Right lobe of liver (tissue), 6 donors: ENCODE measurements around the gene DLEC1. TPM values are rescaled to one million over a fixed set of nuclear protein-coding genes. Genes with fewer than 3 reads are reported as not detected.

Experiments used
- ATAC-seq, 4 donors: fragments of 200-7000 bp; cut with Tn5 transposase; one replicate each; pipeline ENCODE4 v1.9.1; 2020; ENCODE audit warnings: mild to moderate bottlenecking in 4 of 4, moderate library complexity in 4 of 4
- DNase-seq, 3 donors: peaks; one replicate each; pipeline ENCODE4 v3.0.0-alpha.2; 2020
- H3K27ac ChIP-seq, 3 donors: fragments of 200-600 bp; one replicate each; pipeline ENCODE4 v1.8.0; 2022
- H3K27me3 ChIP-seq, 2 donors: fragments of 200-600 bp; one replicate each; pipeline ENCODE4 v1.8.0; 2022
- H3K36me3 ChIP-seq, 4 donors: fragments of 200-600 bp; sonication (generic) in 1 of 4; one replicate each; pipeline versions ENCODE4 v1.5.1 to v1.8.0; 2017 to 2022; ENCODE audit warnings: control low read depth in 1 of 4
- H3K4me1 ChIP-seq, 4 donors: fragments of 200-600 bp; sonication (generic) in 1 of 4; one replicate each; pipeline versions ENCODE4 v1.5.1 to v1.8.0; 2017 to 2022; ENCODE audit warnings: control low read depth in 1 of 4
- H3K4me3 ChIP-seq, 3 donors: fragments of 200-600 bp; one replicate each; pipeline ENCODE4 v1.8.0; 2022
- H3K9me3 ChIP-seq, 4 donors: fragments of 200-600 bp; sonication (generic) in 1 of 4; one replicate each; pipeline versions ENCODE4 v1.5.1 to v1.8.0; 2017 to 2022; ENCODE audit warnings: control low read depth in 1 of 4
- POLR2A ChIP-seq: fragments of 450-650 bp; IDR thresholded peaks from one replicate; pipeline ENCODE4 v1.6.1; 2017; ENCODE audit warnings: antibody characterized with exemption, mild to moderate bottlenecking
- WGBS: methylation state at CpG from one replicate; pipeline ENCODE4 v1.1.6; 2018; ENCODE audit warnings: low coverage, low lambda C conversion rate; ENCODE audit not compliant: insufficient coverage; ENCODE audit errors: missing lambda C conversion rate; 5-methylcytosine and 5-hydroxymethylcytosine counted together
- intact Hi-C, 2 donors: fragments of 100-400 bp; cut with DNase I; formaldehyde crosslinking; loops; one replicate each; pipeline versions ENCODE4 v1.11.2 to v1.14.1; 2022
- total RNA-seq, 6 experiments: library from RNA; depleted of rRNA in 2 of 6; stranded (reverse); fragments of >200 nt in 2 of 6; fragmentation: NEBNext Ultra II Directional in 3 of 6; extraction: Animal tissue kit (Norgen Biotek cat#: 25700) in 3 of 6; gene quantifications; one replicate each; pipeline versions ENCODE4 v1.1.0 to v1.2.4, GENCODE V29; 2016 to 2023
- TF ChIP-seq, protein P1 (sequence below), 4 donors: fragments of 200-600 bp in 3 of 4; fragments of 450-650 bp in 1 of 4; IDR thresholded peaks; one replicate each; pipeline versions ENCODE4 v1.5.1 to v1.8.0; 2016 to 2022; ENCODE audit warnings: antibody characterized with exemption in 4 of 4, mild to moderate bottlenecking in 2 of 4
- donor health status: DM: no; HTN: yes; CAD: no.
- donor health status: DM: no; HTN: no; CAD: no.
- donor health status: DM: no; HTN: no; CAD: no.
- donor health status: DM: no; HTN: yes; CAD: no.
- donor health status: DM: no; HTN: yes; CAD: no.

DLEC1 gene
- total RNA-seq, 6 experiments from 2014 or later: 0.04 to 0.18 (median 0.15) TPM; not detected in 2

DNA sequence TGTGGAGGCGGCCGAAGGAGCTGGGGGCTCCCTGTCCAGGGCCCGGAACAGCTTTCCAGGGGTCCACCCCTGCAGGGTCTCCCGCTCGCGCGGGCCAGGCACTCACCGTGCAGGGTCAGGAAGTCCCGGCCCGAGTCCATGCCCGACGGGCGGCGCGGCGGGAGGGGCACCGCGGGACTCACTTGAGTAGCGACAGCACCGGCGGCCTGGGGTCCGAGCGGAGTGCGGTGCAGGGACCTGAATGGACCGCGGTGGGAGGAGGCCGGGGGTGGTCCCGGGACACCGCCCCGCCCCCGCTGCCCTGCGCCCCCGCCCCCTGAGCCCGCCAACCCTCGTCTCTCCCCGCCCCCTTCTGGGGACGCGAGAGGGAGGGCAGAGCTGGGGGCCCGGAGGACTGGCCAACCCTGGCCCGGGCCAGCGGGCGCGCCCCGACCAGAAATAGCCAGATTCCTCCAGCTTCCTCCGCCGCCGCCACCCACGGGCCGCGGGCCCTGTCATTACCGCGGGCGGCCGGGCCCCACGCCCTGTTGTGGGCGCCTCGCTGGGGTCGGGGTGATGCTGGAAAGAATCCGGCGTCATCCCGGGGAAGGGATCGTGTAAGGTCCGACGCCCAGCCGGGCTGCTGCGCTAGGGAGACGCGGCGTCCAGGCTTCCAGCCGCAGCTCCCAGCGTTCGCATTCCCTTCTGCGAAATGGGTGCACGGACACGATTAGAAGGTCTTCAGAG, 9.4 kb upstream of the DLEC1 start, which contains the start of gene PLCD1:
TSS of gene PLCD1 (minus strand) at position 243 of the 726 bp plus-strand sequence. CDS start at position 140, 103 bp downstream.
- no peaks in the 10 kb centered on the region for H3K36me3 ChIP-seq
- H3K27ac ChIP-seq: peak within 1 kb of the TSS; percentile 29 to 60 (median 40)
- ATAC-seq (peak; percentile 18 to 25 (median 23)), DNase-seq (peak; percentile 73 to 77 (median 75))
- peak within 1 kb of the TSS; percentile 39 to 55 (median 39) for H3K4me3 ChIP-seq
- H3K4me1 ChIP-seq: peaks cover 0 to 15% (median 3%) of the 10 kb centered on the region in 4 donors
- H3K9me3 ChIP-seq: no peaks in the 10 kb centered on the region
- WGBS: 0% methylated on average over 6 of the region's 75 CpGs
- H3K27me3 ChIP-seq: no peaks in the 10 kb centered on the region
- TF ChIP-seq, protein P1, sequence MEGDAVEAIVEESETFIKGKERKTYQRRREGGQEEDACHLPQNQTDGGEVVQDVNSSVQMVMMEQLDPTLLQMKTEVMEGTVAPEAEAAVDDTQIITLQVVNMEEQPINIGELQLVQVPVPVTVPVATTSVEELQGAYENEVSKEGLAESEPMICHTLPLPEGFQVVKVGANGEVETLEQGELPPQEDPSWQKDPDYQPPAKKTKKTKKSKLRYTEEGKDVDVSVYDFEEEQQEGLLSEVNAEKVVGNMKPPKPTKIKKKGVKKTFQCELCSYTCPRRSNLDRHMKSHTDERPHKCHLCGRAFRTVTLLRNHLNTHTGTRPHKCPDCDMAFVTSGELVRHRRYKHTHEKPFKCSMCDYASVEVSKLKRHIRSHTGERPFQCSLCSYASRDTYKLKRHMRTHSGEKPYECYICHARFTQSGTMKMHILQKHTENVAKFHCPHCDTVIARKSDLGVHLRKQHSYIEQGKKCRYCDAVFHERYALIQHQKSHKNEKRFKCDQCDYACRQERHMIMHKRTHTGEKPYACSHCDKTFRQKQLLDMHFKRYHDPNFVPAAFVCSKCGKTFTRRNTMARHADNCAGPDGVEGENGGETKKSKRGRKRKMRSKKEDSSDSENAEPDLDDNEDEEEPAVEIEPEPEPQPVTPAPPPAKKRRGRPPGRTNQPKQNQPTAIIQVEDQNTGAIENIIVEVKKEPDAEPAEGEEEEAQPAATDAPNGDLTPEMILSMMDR (IDR thresholded peaks at IDR 0.05): no peak
- TF ChIP-seq POLR2A: no peak
- intact Hi-C loops: no loop called here

DNA sequence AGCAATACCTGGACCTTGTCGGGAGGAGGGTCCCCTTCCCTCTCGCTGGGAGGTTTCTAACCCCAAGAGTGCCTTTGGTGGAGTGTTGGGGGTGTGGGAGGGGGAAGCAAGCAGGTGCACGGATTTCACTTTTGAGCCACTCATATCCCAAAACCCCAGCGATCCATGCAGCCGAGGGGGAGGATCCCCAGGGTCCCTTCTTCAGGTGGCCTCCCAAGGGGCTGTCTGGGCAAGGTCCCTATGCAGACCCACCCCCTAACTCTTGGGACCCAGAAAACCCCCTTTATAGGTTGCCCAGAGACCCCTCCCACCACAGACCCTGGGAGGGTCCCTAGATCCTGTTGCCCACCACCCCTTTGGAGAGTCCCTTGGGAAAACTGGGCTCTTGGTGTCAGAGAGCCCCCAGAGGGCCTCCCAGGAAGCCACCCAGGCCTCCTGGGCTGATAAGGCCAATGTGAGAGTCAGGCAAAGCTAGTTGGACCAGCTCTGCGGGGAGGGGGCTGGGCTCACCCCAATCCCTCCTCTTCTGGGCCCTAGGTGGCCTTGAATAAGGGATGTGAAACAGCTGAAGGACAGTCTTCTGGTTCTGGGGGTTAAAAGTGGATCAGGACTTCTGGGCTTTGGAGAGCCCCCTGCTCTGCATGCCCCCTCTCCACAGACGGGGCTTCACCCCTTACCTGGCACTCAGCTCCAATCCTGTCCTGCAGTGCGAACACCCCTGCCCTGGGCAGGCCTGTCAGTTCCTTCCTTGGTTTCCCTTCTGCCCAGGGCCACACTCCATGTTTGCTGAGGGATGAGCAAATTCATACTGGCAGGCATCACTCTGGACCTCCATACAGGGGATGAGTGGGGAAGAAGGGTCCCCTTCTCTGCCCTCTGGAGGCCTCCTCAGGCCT, 8.6 kb upstream of the DLEC1 start:
- DNase-seq: peak in 1 of 3 donors; percentile 36

DNA sequence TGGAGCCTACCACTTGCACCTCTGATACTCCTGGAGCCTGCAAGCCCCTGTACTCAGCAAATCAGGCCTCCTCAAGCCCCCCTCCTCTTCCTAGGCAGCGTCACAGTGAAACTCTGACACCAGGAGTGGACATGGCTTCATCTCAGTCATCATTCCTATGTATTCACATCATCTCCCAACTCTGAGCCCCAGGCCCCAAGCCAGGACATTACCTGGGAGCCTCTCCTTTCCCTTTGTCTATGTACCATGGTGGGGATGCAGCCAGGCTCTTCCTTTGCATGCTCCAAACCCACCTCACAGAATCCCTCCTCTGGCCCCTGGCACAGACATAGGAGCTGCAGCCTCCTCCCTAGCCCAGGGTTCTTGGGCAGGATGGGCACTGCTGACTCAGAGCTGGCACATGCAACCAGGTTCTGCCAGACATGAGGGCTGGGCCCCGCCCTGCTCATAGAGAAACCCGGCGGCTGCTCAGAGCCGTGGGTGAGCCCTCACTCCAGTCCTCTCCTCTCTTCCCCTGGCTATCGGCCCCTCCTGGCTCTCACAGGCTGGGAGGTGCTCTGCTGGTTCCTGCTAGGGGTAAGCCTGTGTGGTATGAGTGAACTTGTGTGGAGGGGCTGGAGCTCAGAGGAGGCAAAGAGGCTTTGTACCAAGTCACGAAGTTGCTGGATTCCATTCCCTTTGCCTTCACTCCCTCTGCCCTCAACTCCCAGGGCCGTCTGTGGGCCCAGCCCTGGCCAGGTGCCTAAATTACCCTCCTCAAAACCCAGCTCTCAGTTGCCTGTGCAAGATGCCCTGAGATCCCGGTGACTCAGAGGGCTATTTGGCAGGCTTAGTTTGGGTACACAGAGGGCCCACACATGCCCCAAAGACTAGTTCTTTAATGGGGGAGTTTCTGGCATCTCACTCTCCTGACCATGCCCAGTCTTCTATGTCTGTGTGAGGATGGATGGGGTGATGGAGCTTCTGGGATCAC, 7.7 kb upstream of the DLEC1 start:
- Histone ChIP-seq H3K4me1 (peaks cover 0 to 15% (median 3%) of the 10 kb centered on the region in 4 donors), H3K27me3 (no peaks in the 10 kb centered on the region), H3K36me3 (no peaks in the 10 kb centered on the region), H3K27ac (no peak overlapping the region), H3K4me3 (no peak overlapping the region), H3K9me3 (no peaks in the 10 kb centered on the region)
- ATAC-seq: peak; percentile 3 to 70 (median 27)
- DNase-seq: peak in 2 of 3 donors; percentile 45 to 66
- 22% methylated on average over 3 of the region's 9 CpGs for WGBS
- intact Hi-C loops: no loop called here
- TF ChIP-seq POLR2A: no peak
- TF ChIP-seq, protein P1 (IDR thresholded peaks at IDR 0.05): no peak

More for the DNA sequence above, 8.6 kb upstream of the DLEC1 start:
- Histone ChIP-seq H3K36me3 (no peaks in the 10 kb centered on the region), H3K4me1 (peaks cover 0 to 15% (median 3%) of the 10 kb centered on the region in 4 donors), H3K4me3 (peak overlapping the region; percentile 39 to 55 (median 39)), H3K9me3 (no peaks in the 10 kb centered on the region), H3K27me3 (no peaks in the 10 kb centered on the region), H3K27ac (peak overlapping the region in 2 of 3 donors; percentile 29 to 60)
- 18% methylated on average over 2 of the region's 8 CpGs for WGBS
- TF ChIP-seq POLR2A: no peak
- TF ChIP-seq, protein P1 (IDR thresholded peaks at IDR 0.05): no peak
- intact Hi-C loops: no loop called here
- ATAC-seq: no peak
